HUDEP-2 (cell line): ENCODE results near the gene SMURF1.

Source experiments
- DNase-seq, 76 experiments: peaks; one replicate each; lab custom pipeline; 2025; ENCODE audit not compliant: unreplicated experiment in 76 of 76; lab: John Stamatoyannopoulos, UW

Gene SMURF1

DNA sequence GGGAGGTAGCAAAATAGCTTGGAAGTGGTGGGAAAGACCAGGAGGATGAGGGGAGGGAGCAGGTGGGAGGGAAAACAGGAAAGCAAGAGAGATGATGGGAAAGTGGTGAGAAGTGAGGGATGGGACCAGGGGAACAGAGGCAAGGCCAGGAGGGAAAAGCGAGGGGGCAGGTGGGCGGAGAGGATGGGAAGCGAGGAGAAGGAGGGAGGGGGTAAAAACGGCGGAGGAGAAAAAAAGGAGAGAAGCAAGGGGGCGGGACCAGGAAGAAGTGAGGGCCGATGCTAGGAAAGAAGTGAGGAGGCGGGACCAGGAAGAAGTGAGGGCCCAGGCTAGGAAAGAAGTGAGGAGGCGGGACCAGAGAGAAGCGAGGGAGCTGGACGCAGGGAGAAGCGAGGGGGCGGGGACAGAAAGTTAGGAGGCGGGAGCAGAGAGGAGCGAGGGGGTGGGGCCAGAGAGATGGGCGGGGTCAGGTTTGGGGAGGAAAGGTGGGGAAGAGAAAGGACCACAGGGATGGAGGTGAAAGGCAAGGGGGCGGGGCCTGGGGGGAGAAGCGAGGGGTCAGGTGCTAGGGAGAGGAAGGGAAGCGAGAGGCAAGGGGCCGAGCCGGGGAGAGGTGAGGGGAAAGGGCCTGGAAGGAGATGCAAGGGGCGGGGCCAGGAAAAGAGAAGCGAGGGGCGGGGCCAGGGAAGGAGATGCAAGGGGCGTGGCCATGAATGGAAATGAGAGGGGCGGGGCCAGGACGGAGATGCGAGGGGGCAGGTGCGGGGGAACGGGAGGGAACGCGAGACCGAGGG is 984 bp downstream of the SMURF1 start:
- DNase-seq: peak in 71 of 76 experiments; percentile 7 to 92 (median 77)

DNA sequence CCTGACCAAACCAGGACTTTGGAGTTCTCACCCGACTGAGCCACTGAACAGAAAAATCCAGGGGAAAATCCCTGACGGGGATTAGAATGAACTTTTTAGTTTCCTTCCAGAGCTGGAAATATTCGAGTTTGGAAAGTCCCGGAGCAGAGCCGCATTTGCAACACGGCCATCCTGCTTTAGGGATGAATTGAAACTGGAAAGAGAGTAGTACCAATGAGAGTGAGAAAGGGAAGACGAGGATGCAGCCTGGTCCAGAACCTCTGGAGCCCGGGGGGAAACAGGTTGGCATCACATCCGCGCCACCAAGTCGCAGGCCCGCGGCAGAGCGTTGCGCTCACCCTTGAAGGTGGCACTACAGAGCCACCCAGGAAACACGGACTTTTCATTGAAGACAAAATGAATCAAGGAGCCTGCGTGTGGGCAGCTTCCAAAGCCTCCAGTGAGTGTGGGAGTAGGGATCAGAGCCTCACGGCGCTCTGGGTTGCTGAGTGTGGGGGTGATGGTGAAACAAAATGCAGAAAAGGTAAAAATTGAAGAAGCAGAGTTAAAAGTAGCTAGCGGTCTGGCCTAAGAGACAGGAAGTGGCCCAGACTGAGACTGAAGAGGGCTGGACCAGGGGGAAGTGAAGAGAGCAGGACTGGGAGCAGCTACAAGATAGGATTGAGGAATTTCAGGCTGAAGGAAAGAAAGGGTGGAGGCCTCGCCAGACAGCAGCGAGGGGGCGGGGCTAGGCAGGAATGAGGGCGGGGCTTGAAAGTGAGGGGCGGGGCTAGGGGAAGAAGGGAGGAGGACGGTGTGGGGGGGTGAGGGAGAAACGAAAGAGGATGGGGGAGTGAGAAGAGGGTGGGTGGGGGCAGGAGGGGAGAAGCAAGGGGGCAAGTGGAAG is 1.8 kb downstream of the SMURF1 start:
- peak in 26 of 76 experiments; percentile 4 to 45 (median 26) for DNase-seq

DNA sequence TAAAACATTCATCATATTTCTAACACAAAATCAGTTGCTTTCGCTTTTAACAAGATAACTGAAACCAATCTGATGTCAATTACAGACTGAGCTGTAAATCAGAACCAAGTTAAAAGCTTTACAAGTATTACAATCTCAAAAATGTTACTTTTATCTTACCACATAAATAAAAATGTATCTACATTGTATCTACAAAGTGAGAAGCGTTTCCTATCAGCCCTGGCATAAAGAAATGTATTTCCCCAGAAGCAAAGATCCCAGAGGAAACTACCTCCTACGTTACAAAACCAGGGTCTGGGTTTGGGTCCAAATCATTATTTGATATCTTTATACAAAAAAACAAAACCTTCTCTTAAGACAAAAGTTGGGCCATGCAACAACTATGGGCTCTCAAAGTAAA is 2.6 kb downstream of the SMURF1 start:
- DNase-seq: no peak

DNA sequence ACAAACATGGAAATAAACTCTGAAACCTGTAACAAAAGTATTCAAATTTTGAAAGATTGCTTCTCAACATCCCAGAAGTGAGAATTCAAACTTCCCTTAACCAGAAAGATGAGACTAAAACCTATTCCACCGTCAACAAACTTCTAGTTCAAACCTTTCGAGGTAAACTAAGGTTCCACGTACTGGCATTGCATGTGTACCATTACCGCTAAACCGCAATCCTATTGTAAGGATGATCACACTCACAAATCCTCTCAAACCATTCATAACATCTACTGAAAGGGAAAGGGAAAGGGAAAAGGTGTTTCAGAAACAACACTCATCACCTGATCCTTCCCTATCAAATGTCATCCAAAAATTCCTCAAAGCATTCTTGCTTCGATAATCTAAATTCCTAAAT is 3.1 kb downstream of the SMURF1 start:
- no peak for DNase-seq

DNA sequence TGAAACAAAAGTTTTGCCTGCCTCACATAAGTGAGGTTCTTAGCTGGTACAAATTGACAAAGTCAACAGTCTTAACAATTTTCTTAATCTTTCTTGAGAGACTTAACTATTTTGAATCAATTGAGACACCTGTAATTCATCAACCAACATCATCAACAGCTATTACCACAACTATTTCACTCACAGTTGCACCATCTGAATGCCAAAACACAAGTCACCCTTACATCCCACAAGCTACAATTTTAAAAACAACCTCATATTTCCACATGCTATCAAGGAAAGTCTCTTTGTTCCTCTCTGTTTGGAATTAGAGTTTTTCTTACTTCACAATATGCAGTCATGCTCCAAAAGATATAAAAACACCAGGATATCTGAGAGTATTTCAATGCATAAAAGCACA is 4.9 kb downstream of the SMURF1 start:
- no peak for DNase-seq

DNA sequence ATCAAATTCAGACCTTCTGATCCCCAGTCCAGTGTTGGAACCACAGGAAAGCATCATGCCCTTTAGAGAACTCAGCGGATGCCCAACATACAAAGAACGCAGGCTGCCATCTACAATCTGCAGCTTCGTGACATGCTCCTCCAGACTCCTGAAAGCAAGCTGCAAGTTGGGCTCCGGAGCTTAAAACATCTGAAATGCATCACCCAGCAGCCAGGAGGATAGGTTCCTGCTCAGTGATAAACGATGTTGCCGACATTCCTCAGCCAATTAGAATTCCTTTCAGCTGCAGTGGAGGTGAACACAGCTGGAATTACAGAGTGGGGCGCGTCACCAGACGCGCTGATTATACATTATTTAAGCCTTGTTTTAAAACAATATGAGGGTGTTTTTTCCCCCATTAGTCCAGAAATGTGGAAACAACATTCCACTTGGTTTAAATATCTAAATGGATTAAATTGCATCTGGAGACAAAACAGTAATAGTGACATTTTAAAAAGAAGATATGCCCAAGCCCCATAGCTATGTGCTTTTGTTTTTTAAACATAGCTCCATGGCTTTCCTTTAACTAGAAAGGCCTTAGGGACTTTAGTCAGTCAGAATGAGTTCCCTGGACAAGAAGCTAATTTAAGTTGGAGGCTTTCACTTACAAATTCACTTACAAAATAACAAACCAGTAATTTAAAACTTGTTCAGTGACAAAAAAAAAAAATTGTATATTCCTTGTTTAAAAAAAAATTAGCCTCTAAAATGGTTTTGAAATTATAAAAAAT is 6.3 kb downstream of the SMURF1 start:
- DNase-seq: no peak

DNA sequence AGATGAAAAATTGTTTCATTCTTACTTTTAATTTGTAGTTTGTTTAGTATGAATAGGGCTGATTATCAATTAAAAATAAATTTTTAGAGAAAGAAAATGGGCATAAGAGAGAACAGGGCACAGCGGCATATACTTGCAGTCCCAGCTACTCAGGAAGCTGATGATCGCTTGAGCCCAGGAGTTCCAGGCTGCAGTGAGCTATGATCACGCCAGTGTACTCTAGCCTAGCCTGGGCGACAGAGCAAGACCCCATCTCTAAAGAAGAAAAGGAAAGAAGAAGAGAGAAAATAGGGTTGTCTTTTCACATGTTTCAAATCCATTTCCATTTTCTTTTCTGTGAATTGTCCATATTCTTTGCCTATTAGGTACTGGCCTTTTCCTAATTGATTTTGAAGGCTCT is 8.0 kb downstream of the SMURF1 start:
- DNase-seq: no peak

DNA sequence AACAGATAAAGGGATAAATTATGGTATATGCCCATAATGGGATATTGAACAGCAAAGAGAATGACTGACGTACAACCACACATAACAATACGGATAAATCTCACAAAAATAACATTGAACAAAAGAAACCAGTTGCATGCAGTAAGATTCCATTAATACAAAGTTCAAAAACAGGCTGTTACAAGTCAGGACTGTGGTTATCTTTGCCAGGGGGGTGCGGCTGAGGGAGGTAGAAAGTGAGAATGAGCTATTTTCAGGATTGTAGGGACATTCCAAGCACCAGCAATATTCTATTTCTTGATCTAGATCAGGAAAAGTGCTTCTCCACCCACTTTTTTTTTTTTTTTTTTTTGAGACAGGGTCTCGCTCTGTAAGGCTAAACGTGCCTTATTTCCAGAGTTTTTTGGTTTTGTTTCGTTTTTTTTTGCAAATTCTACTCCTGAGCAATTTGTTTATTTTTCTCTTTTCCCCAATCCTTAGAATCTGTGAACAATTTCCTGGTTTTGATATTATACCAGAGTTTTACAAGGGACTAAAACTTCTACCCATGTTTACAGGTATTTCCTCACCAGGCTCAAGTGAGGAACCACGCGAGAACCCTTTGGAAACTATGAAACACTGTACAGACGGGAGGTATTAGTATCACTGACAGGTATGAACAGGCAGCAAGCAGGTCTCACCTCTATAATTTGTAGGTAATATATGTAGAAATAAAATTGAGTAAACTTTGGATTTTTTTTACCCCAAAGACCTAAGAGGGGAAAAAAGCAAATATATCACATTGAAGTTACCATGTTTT is 9.9 kb downstream of the SMURF1 start:
- DNase-seq: no peak

DNA sequence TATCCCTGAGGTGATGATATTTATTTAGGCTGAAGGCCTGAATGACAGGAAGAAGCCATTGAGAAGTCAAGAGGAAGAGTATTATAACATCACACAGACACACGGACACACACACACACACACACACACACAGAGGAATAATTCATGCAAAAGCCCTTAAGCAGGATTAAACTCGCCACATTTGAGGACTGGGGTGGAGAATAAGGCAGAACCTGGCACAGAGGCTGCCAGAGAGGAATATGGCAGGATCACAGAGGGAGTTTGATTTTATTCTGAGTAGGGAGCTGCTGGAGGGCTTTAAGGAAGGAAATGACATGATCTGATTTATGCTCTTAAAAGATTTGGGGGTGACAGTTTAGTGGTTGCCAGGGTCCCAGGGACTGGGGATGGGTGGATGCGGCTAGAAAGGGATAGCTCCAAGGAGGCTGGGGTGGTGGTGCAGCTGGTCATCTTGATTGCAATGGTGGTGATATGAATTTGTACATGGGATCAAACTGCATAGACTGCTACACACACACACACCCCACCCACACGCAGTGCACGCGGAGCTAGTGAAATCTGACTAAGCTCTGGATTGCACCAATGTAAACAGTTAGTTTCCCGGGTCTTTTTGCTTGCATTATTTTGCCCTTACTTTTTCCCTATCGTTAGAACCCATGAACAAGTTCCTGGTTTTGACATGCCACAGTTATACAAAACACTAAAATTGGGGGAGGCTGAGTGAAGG is 11.2 kb downstream of the SMURF1 start:
- no peak for DNase-seq

DNA sequence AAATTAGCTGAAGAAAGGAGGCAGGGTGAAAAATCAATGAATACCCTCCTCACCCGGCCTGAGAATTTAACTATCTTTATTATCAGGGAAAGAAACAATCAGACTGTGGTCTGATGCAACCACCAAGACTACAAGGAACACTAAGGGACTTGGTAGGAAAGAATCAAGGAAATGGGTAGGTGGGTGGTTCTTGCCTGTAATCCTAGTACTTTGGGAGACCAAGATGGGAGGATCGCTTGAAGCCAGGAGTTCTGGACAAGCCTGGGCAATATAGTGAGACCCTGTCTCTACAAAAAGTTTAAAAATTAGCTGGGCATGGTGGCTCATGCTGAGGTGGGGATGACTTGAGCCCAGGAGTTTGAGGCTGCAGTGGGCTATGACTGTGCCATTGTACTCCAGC is 12.6 kb downstream of the SMURF1 start:
- no peak for DNase-seq

DNA sequence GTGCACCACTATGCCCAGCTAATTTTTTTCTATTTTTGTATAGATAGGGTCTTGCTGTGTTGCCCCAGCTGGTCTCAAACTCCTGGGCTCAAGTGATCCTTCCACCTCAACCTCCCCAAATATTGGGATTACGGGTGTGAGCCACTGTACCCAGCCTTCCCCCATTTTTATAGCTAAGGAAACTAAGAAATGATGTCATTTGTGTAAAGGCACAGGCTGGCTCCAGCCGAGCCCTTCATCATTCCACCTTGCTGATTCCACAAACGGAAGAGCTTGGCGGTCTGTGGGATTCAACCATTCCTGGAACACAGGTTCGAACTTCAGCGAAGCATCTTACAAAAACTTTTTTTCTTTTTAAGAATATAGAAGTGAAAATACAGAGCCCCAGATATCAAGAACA is 14.4 kb downstream of the SMURF1 start:
- no peak for DNase-seq

DNA sequence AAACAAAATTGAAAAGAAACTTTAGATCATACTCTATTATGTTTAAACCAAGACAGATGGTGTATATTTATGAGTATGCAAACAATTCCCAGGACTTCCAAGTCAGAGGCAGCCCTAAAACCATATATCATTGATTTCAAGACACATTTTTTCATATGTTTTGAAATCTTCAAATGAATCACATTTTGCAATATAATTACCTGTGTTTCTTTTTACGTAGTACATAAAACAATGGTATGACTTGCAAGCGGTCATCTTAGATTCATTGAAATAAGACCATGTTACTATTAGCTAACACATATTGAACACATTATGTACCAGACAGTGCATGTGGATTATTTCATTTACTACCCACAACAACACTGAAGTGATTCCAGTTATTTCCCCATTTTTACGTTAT is 14.9 kb downstream of the SMURF1 start:
- DNase-seq: no peak

DNA sequence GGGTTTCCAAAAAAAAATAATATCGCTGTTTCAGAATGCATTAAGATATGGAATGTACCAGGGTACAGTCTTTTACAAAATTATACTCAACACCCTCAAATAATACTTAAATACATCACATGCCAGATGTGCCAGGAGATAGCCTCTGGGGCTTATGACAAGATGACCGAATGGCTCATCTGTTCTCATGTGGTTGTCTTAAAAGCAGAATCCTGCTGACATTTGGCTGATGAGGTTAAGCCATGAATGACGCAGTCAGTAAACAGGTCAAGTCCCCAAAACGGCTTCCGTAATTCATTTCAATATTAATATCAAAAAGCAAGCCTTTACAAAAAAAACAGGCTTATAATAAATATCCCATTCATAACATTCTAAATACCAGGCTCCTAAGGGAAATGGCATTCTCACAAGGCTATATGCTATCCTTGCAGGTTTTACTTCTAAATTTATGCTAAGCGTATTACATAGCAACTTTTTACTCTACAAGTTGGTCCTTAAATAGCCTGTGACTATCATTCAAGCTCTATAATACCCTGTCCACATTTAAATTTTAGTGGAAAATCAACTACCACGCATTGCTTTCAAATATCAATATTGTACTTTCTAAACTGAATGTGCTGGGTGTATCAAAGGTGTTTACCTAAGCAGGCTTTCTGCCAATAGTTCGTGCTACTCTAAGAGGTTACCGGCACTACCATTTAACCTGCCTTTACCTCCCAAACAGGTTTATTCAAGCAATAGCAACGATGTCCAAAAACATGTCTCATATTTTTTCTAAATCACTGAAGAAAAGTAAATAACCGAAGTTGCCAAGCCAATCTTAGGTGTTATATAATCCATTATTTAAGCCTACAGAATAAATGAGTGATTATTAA is 15.6 kb downstream of the SMURF1 start:
- peak in 10 of 76 experiments; percentile 5 to 50 (median 20) for DNase-seq

DNA sequence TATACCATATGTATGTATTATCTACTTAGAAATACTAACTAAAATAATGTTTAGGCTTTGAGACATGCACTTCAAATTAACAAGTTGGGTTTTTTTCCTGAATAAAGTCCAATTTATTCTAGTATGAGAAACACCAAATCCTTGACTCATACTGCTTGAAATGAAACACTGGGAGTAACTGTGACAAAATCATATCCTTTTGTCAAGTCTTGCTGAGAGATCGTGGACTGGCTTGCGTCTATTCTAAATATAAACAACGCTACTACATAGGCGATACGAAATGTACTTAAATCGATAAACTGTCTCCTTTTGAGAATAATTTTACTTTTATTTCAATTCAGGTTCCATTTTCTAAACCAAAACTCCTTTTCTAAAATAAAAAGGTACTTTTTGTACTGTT is 16.3 kb downstream of the SMURF1 start:
- no peak for DNase-seq

DNA sequence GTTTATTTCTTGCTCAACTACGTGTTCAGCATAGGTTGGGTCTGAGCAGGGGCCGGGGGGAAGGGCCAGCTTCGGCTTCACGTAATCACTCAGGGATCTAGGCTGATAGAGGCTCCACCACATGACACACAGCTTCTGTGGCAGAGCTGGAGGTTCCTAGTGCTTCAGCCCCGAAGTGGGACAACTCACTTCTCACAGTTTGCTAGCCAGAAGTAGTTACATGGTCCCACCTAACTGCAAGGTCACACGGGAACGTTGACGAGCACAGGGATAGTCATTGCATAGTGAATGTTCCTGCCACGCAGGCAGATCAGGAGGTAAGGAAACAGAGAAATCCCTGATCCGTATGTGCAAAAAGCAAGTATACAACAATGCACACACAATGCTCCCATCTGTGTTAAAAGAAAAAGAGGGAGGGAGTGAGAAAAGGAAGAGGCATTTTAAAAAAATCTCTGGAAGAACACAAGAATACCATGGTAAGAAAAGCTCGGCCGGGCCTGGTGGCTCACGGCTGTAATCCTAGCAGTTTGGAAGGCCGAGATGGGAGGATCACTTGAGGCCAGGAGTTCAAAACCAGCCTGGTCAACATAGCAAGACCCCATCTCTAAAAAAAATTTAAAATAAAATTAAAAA is 16.9 kb downstream of the SMURF1 start:
- peak in 48 of 76 experiments; percentile 4 to 71 (median 32) for DNase-seq

DNA sequence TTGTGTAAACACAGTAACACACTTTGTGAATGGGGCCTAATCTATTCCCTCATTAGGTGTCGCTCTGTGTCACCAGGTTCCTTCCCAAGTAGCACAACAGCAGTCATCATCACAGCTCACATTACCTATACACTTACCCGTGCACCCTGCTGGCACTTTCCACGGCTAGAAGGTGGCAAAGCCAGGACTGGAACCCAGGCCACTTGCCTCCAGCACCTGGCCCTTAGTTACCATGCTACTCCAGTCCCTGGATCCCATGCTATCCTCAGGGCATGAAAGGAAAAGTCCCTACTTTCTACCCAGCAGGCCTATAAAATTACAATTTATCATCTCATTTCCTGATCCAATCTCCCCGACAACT is 18.4 kb downstream of the SMURF1 start:
- no peak for DNase-seq

DNA sequence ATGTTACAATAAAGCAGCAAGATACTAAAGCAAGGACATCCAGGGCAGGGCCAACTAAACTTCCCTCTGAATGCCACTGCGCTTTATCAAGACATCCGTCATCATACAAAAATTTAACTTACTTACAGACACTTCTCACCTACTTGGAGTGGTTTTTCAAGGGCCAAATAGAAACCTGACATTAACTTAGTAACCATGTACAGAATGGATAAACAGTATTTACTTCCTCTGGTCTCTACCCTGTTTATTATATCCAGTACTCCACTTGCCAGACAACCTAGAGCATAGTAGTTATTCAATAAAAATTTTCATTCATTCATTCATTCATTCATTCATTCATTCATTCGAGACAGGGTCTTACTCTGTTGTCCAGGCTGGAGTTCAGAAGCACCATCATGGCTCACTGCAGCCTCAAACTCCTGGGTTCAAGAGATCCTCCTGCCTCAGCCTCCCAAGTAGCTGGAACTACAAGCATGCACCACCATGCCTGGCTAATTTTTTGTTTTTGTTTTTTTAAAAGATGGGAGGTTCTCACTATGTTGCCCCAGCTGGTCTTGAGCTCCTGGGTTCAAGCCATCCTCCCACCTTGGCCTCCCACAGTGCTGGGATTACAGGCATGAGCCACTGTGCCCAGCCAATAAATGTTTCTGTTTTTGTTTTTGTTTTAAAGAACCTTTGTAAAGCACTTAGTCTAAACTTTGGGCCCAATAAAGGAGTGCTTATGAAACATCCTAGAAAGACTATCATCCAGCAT is 19.0 kb downstream of the SMURF1 start:
- no peak for DNase-seq

DNA sequence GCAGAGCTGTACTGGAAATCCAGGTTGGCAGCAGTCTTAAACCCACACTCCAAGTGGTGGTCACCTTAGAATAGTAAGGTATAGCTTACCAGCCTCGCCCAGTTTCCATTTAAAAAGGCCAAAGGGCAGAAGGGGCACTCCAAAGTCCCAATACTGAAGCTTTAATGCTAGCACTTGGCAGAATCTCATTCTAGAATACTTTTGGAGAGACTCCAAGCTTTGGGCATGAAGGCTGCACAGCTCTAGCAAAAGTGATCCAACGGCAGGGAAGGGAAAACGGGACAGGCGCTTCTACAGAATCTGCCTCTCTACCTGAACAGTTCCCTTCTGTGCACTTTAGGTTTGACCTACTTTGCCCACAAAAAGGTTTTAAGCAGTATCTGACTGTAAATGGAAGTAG is 19.7 kb downstream of the SMURF1 start:
- no peak for DNase-seq
